IPS-20b (cell line): ENCODE measurements around the gene DIP2B.

ENCODE experiments used
- H3K27ac ChIP-seq: one replicate; pipeline ENCODE4 v1.5.1; 2013; ENCODE audit warnings: low read length
- H3K27me3 ChIP-seq: 2 replicates; pipeline ENCODE4 v1.6.1; 2013; ENCODE audit warnings: mild to moderate bottlenecking, low read length, inconsistent platforms; ENCODE audit not compliant: insufficient read depth
- H3K36me3 ChIP-seq: 2 replicates; pipeline ENCODE4 v1.6.1; 2013; ENCODE audit warnings: low read depth, mild to moderate bottlenecking, inconsistent platforms, low read length, moderate library complexity; ENCODE audit not compliant: insufficient read depth
- H3K4me1 ChIP-seq: 2 replicates; pipeline ENCODE4 v1.6.1; 2013; ENCODE audit warnings: mild to moderate bottlenecking, control low read depth, inconsistent platforms, low read length, moderate library complexity; ENCODE audit not compliant: insufficient read depth
- H3K4me3 ChIP-seq: 2 replicates; pipeline ENCODE4 v1.5.1; 2013; ENCODE audit warnings: mild to moderate bottlenecking, low read length, inconsistent platforms
- H3K9ac ChIP-seq: 2 replicates; pipeline ENCODE4 v1.6.1; 2013; ENCODE audit warnings: low read depth, mild to moderate bottlenecking, inconsistent platforms, low read length, moderate library complexity
- H3K9me3 ChIP-seq: 2 replicates; pipeline ENCODE4 v1.6.1; 2013; ENCODE audit warnings: mild to moderate bottlenecking, low read depth, low read length, inconsistent platforms; ENCODE audit not compliant: insufficient read depth

The DIP2B gene

GRCh38 chr12:50775251-50775650 is 270.5 kb downstream of the DIP2B start:
- H3K9ac ChIP-seq = no peak overlapping the region
- peaks cover 8% of the 10 kb centered on the region; the same call in 1 of the 2 replicates for H3K36me3 ChIP-seq
- H3K27me3 ChIP-seq = no peaks in the 10 kb centered on the region
- H3K4me1 ChIP-seq = no peaks in the 10 kb centered on the region
- H3K4me3 ChIP-seq = no peak overlapping the region
- H3K9me3 ChIP-seq = no peaks in the 10 kb centered on the region
- H3K27ac ChIP-seq = no peak overlapping the region

- no peaks in the 10 kb centered on the region for H3K27me3 ChIP-seq
- no peak overlapping the region for H3K27ac ChIP-seq
- H3K9ac ChIP-seq = no peak overlapping the region
- no peaks in the 10 kb centered on the region for H3K9me3 ChIP-seq
- no peak overlapping the region for H3K4me3 ChIP-seq
- no peaks in the 10 kb centered on the region for H3K4me1 ChIP-seq
- peaks cover 8% of the 10 kb centered on the region; the same call in 1 of the 2 replicates for H3K36me3 ChIP-seq
These were observed 272.3 kb downstream of the DIP2B start for GRCh38 chr12:50776749-50777728.

GRCh38 chr12:50778663-50779590 is 274.1 kb downstream of the DIP2B start:
- no peak overlapping the region for H3K27ac ChIP-seq
- no peak overlapping the region for H3K9ac ChIP-seq
- H3K9me3 ChIP-seq = no peaks in the 10 kb centered on the region
- H3K36me3 ChIP-seq = peaks cover 8% of the 10 kb centered on the region; the same call in 1 of the 2 replicates
- no peaks in the 10 kb centered on the region for H3K27me3 ChIP-seq
- H3K4me3 ChIP-seq = no peak overlapping the region
- H3K4me1 ChIP-seq = no peaks in the 10 kb centered on the region

DNA sequence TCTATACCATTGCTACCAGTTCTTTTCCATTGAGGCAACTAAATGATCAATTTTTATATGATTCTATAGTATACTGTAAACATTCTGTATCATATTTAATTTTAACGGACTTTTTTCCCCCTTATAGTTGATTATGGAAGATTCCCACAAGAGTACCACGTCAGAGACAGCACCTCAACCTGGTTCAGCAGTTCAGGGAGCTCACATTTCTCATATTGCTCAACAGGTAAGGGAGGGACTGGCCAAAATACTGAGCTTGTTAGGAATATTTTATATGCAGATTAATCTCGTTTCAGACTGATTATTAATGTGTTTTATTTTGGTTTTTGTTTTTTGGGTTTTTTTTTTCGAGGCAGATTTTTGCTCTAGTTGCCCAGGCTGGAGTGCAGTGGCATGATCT is 275.2 kb downstream of the DIP2B start:
- no peaks in the 10 kb centered on the region for H3K9me3 ChIP-seq
- no peaks in the 10 kb centered on the region for H3K27me3 ChIP-seq
- H3K9ac ChIP-seq = no peak overlapping the region
- no peak overlapping the region for H3K27ac ChIP-seq
- H3K4me1 ChIP-seq = no peaks in the 10 kb centered on the region
- H3K36me3 ChIP-seq = peaks cover 8% of the 10 kb centered on the region; the same call in 1 of the 2 replicates
- H3K4me3 ChIP-seq = no peak overlapping the region

GRCh38 chr12:50784501-50784900 is 279.7 kb downstream of the DIP2B start:
- Histone ChIP-seq H3K9me3 (peaks cover 3% of the 10 kb centered on the region; the same call in 1 of the 2 replicates), H3K9ac (no peak overlapping the region), H3K4me1 (no peaks in the 10 kb centered on the region; the same call in 1 of the 2 replicates), H3K36me3 (peaks cover 11% of the 10 kb centered on the region; the same call in 1 of the 2 replicates), H3K27ac (no peak overlapping the region), H3K27me3 (no peaks in the 10 kb centered on the region), H3K4me3 (no peak overlapping the region)

- Histone ChIP-seq H3K36me3 (peaks cover 11% of the 10 kb centered on the region; the same call in 1 of the 2 replicates), H3K9me3 (peaks cover 3% of the 10 kb centered on the region; the same call in 1 of the 2 replicates), H3K4me3 (no peak overlapping the region), H3K27ac (no peak overlapping the region), H3K27me3 (no peaks in the 10 kb centered on the region), H3K4me1 (no peaks in the 10 kb centered on the region; the same call in 1 of the 2 replicates), H3K9ac (no peak overlapping the region)
These were observed 280.7 kb downstream of the DIP2B start for GRCh38 chr12:50785406-50786001.

GRCh38 chr12:50786498-50787231 is 281.9 kb downstream of the DIP2B start:
- peaks cover 6% of the 10 kb centered on the region; the same call in 1 of the 2 replicates for H3K36me3 ChIP-seq
- H3K4me3 ChIP-seq = no peak overlapping the region
- peaks cover 3% of the 10 kb centered on the region; the same call in 1 of the 2 replicates for H3K9me3 ChIP-seq
- H3K27me3 ChIP-seq = no peaks in the 10 kb centered on the region
- no peaks in the 10 kb centered on the region; the same call in 1 of the 2 replicates for H3K4me1 ChIP-seq
- no peak overlapping the region for H3K9ac ChIP-seq
- H3K27ac ChIP-seq = no peak overlapping the region

GRCh38 chr12:50787618-50788017 is 282.8 kb downstream of the DIP2B start:
- Histone ChIP-seq H3K9ac (no peak overlapping the region), H3K27ac (no peak overlapping the region)

DNA sequence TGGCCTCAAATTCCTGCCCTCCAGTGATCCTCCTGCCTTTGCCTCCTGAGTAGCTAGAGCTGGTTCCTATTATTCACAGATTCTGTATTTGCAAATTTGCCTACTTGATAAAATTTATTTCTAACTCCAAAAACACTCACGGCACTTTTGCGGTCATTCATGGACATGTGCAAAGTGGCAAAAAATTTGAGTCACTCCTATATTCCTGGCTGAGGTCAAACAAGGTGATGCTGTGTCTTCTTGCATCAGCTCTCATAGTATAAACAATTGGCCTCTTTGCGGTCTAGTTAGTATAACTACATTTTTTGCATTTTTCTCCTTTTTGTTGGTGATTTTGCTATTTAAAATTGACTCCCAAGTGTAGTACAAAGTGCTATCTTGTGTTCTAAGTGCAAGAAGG is 283.8 kb downstream of the DIP2B start:
- Histone ChIP-seq H3K27me3 (no peaks in the 10 kb centered on the region), H3K9me3 (peaks cover 3% of the 10 kb centered on the region; the same call in 1 of the 2 replicates), H3K4me1 (no peaks in the 10 kb centered on the region; the same call in 1 of the 2 replicates), H3K9ac (no peak overlapping the region), H3K27ac (no peak overlapping the region), H3K4me3 (no peak overlapping the region), H3K36me3 (peaks cover 3% of the 10 kb centered on the region; the same call in 1 of the 2 replicates)

More at GRCh38 chr12:50787618-50788017, 282.8 kb downstream of the DIP2B start:
- H3K27me3 ChIP-seq = no peaks in the 10 kb centered on the region
- no peaks in the 10 kb centered on the region; the same call in 1 of the 2 replicates for H3K4me1 ChIP-seq
- H3K36me3 ChIP-seq = peaks cover 3% of the 10 kb centered on the region; the same call in 1 of the 2 replicates
- H3K4me3 ChIP-seq = no peak overlapping the region
- H3K9me3 ChIP-seq = peaks cover 3% of the 10 kb centered on the region; the same call in 1 of the 2 replicates

DNA sequence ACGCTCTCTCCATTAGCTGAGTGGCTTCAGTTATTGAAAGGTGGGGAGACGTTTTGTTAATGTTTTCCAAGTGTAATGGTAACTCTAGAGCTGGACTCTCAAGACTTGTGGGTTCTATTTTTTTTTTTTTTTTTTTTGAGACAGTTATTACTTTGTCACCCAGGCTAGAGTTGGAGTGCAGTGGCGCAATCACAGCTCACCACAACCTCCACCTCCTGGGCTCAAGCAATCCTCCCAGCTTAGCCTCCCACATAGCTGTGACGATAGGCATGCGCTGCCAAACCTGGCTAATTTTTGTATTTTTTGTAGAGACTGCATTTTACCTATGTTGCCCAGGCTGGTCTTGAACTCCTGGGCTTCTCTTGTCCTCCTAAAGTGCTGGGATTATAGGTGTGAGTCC is 285.3 kb downstream of the DIP2B start:
- Histone ChIP-seq H3K4me3 (no peak overlapping the region), H3K27ac (no peak overlapping the region), H3K9me3 (peaks cover 3% of the 10 kb centered on the region; the same call in 1 of the 2 replicates), H3K27me3 (no peaks in the 10 kb centered on the region), H3K36me3 (peaks cover 3% of the 10 kb centered on the region; the same call in 1 of the 2 replicates), H3K4me1 (no peaks in the 10 kb centered on the region; the same call in 1 of the 2 replicates), H3K9ac (no peak overlapping the region)
